K562 (cell line): ENCODE results near the gene MYLK3. TPM values are rescaled to one million over a fixed set of nuclear protein-coding genes. Genes with fewer than 3 reads are reported as not detected.

Source experiments
- CBX8 ChIP-seq: fragments of 200-600 bp; sonication (generic); IDR thresholded peaks from 2 replicates; pipeline ENCODE4 v1.6.1; 2012; ENCODE audit warnings: borderline replicate concordance, mixed run types, low read depth, mild to moderate bottlenecking, moderate library complexity, mixed read lengths, low read length, control low read depth, inconsistent platforms; ENCODE audit not compliant: poor library complexity, severe bottlenecking; ENCODE audit errors: extremely low read depth
- E2F3 ChIP-seq: fragments of 250-450 bp; sonication (Bioruptor Pico); IDR thresholded peaks from 2 replicates; pipeline ENCODE4 v1.4.0; 2020; ENCODE audit warnings: mild to moderate bottlenecking
- EP400 ChIP-seq: fragments of 450-650 bp; IDR thresholded peaks from 2 replicates; pipeline ENCODE4 v1.6.1; 2017; ENCODE audit warnings: antibody characterized with exemption, mild to moderate bottlenecking, moderate library complexity
- ILK ChIP-seq: fragments of 450-650 bp; IDR thresholded peaks from 2 replicates; pipeline ENCODE4 v1.6.1; 2016; ENCODE audit warnings: missing genetic modification characterization, low read depth, mild to moderate bottlenecking, missing compliant biosample characterization, moderate library complexity, borderline replicate concordance
- MAFF ChIP-seq: IDR thresholded peaks from 2 replicates; pipeline ENCODE4 v1.6.1; 2012; ENCODE audit warnings: low read length, improper control_type of control experiment
- MAFG ChIP-seq: fragments of 450-650 bp; conservative IDR thresholded peaks from 2 replicates; pipeline ENCODE4 v1.6.1; 2016; ENCODE audit warnings: missing genetic modification characterization, missing compliant biosample characterization
- MCM7 ChIP-seq, 2 experiments: fragments of 450-650 bp; IDR thresholded peaks; 2 replicates each; pipeline ENCODE4 v1.6.1; 2016 to 2018
- NFYB ChIP-seq: IDR thresholded peaks from 2 replicates; pipeline ENCODE4 v1.6.1; 2011; ENCODE audit warnings: mild to moderate bottlenecking, moderate library complexity; ENCODE audit not compliant: insufficient read length; ENCODE audit errors: extremely low read depth
- NR3C1 ChIP-seq: sonication (generic); formaldehyde crosslinking; IDR thresholded peaks from 2 replicates; pipeline ENCODE4 v1.8.1; 2022; ENCODE audit warnings: missing genetic modification reagents
- RAD21 ChIP-seq, 2 experiments: fragments of 250-450 bp in 1 of 2; fragments of 450-650 bp in 1 of 2; sonication (Bioruptor Pico) in 1 of 2; formaldehyde crosslinking in 1 of 2; IDR thresholded peaks in 1 of 2; conservative IDR thresholded peaks in 1 of 2; 2 replicates each; pipeline versions ENCODE4 v1.4.0 to v1.8.0; 2020 to 2022; ENCODE audit warnings: mild to moderate bottlenecking in 2 of 2, moderate library complexity in 1 of 2
- SMAD4 ChIP-seq: fragments of 250-450 bp; sonication (Bioruptor Pico); conservative IDR thresholded peaks from 2 replicates; pipeline ENCODE4 v1.8.0; 2021; ENCODE audit warnings: inconsistent platforms, mild to moderate bottlenecking, moderate library complexity
- polyA plus RNA-seq, 8 experiments: library from polyadenylated mRNA; depleted of rRNA in 4 of 8; stranded (reverse) in 5 of 8; unstranded in 3 of 8; fragments of >200 nt; fragmentation: Nextera tagmentation in 2 of 8; fragmentation: Illumina TruSeq in 1 of 8; extraction: Ambion mirVana in 2 of 8; extraction: Trizol in 1 of 8; gene quantifications; 2 replicates each; pipeline versions ENCODE4 v1.2.1 to v1.2.3, GENCODE V29; 2011 to 2014; ENCODE audit warnings: inconsistent platforms in 1 of 8, missing spikeins in 1 of 8
- total RNA-seq, 7 experiments: library from RNA; depleted of rRNA in 6 of 7; stranded (reverse); fragments of >200 nt in 6 of 7; fragmentation: Illumina TruSeq in 2 of 7; extraction: Trizol in 2 of 7; gene quantifications; 2 replicates each; pipeline versions ENCODE4 v1.2.1 to v1.2.3, GENCODE V29; 2011 to 2021; ENCODE audit warnings: low replicate concordance in 1 of 7
- TF ChIP-seq, protein P1 (sequence below): fragments of 250-450 bp; sonication (Bioruptor Pico); IDR thresholded peaks from 2 replicates; pipeline ENCODE4 v1.4.0; 2020
- TF ChIP-seq, protein P2 (sequence below), 2 experiments: fragments of 450-650 bp in 1 of 2; IDR thresholded peaks; 2 replicates each; pipeline ENCODE4 v1.6.1; 2011 to 2017; ENCODE audit warnings: low read depth in 2 of 2, antibody characterized with exemption in 1 of 2, borderline replicate concordance in 1 of 2, low read length in 1 of 2, mild to moderate bottlenecking in 1 of 2, mixed read lengths in 1 of 2; ENCODE audit not compliant: control insufficient read depth in 1 of 2
- TF ChIP-seq, protein P3 (sequence below), 2 experiments: fragments of 250-450 bp in 1 of 2; fragments of 450-650 bp in 1 of 2; sonication (Bioruptor Pico) in 1 of 2; IDR thresholded peaks; 2 replicates each; pipeline versions ENCODE4 v1.6.1 to v1.8.0; 2016 to 2021; ENCODE audit warnings: mild to moderate bottlenecking in 2 of 2, moderate library complexity in 2 of 2, missing compliant biosample characterization in 1 of 2, missing genetic modification characterization in 1 of 2

MYLK3 gene
- total and polyA plus RNA-seq, 9 of the 15 experiments (the other 6 are each of a cell fraction or from before 2014, with no cell fraction given): 0.69 to 10.7 (median 4.7) TPM

DNA sequence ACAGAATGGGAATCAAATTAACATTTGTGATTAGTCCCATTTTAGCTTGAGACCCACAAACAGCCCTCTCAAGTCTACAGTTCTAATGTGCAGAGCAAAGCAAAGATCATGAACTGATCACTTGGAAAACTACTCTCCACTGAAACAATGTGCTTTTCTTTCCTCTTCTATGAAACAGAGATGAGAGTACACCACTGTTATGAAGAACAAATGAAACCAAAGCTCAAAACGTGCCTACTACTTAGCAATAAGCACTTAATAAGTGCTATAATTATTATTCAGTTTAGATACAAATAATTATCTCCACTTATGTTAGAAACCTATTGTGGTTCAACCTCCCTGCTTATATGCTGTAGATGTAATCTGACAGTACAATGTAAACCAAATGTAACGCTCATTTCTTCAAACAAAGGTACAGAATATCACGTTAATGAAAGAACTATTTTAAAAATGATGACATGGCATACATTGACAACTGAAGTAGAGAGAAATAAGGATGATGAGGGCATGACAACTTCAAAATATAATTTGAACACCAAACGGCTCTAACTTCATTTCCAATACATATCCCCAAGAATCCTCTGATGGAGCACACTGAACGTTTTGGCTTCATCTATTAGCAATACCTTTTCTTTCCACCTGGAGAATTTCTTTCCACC is 61.2 kb downstream of the MYLK3 start (continued):
- TF ChIP-seq, protein P1, sequence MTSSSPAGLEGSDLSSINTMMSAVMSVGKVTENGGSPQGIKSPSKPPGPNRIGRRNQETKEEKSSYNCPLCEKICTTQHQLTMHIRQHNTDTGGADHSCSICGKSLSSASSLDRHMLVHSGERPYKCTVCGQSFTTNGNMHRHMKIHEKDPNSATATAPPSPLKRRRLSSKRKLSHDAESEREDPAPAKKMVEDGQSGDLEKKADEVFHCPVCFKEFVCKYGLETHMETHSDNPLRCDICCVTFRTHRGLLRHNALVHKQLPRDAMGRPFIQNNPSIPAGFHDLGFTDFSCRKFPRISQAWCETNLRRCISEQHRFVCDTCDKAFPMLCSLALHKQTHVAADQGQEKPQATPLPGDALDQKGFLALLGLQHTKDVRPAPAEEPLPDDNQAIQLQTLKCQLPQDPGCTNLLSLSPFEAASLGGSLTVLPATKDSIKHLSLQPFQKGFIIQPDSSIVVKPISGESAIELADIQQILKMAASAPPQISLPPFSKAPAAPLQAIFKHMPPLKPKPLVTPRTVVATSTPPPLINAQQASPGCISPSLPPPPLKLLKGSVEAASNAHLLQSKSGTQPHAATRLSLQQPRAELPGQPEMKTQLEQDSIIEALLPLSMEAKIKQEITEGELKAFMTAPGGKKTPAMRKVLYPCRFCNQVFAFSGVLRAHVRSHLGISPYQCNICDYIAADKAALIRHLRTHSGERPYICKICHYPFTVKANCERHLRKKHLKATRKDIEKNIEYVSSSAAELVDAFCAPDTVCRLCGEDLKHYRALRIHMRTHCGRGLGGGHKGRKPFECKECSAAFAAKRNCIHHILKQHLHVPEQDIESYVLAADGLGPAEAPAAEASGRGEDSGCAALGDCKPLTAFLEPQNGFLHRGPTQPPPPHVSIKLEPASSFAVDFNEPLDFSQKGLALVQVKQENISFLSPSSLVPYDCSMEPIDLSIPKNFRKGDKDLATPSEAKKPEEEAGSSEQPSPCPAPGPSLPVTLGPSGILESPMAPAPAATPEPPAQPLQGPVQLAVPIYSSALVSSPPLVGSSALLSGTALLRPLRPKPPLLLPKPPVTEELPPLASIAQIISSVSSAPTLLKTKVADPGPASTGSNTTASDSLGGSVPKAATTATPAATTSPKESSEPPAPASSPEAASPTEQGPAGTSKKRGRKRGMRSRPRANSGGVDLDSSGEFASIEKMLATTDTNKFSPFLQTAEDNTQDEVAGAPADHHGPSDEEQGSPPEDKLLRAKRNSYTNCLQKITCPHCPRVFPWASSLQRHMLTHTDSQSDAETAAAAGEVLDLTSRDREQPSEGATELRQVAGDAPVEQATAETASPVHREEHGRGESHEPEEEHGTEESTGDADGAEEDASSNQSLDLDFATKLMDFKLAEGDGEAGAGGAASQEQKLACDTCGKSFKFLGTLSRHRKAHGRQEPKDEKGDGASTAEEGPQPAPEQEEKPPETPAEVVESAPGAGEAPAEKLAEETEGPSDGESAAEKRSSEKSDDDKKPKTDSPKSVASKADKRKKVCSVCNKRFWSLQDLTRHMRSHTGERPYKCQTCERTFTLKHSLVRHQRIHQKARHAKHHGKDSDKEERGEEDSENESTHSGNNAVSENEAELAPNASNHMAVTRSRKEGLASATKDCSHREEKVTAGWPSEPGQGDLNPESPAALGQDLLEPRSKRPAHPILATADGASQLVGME: no peak
- TF ChIP-seq E2F3 (no peak), MCM7 (IDR thresholded peaks at IDR 0.05) (no peak), EP400 (no peak), RAD21 (CRISPR knock-in tag; conservative IDR thresholded peaks at IDR 0.05 in 1 of 2, IDR thresholded peaks at IDR 0.05 in 1 of 2) (no peak), NFYB (no peak), ILK (tag) (no peak), SMAD4 (CRISPR knock-in tag) (no peak), MAFG (tag) (peak; percentile 69), MAFF (peak; percentile 35; the same call in 1 of the 2 replicates), CBX8 (no peak), NR3C1 (CRISPR knock-in tag) (no peak)
- TF ChIP-seq, protein P2, sequence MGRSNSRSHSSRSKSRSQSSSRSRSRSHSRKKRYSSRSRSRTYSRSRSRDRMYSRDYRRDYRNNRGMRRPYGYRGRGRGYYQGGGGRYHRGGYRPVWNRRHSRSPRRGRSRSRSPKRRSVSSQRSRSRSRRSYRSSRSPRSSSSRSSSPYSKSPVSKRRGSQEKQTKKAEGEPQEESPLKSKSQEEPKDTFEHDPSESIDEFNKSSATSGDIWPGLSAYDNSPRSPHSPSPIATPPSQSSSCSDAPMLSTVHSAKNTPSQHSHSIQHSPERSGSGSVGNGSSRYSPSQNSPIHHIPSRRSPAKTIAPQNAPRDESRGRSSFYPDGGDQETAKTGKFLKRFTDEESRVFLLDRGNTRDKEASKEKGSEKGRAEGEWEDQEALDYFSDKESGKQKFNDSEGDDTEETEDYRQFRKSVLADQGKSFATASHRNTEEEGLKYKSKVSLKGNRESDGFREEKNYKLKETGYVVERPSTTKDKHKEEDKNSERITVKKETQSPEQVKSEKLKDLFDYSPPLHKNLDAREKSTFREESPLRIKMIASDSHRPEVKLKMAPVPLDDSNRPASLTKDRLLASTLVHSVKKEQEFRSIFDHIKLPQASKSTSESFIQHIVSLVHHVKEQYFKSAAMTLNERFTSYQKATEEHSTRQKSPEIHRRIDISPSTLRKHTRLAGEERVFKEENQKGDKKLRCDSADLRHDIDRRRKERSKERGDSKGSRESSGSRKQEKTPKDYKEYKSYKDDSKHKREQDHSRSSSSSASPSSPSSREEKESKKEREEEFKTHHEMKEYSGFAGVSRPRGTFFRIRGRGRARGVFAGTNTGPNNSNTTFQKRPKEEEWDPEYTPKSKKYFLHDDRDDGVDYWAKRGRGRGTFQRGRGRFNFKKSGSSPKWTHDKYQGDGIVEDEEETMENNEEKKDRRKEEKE (IDR thresholded peaks at IDR 0.05; ENCODE audit: borderline replicate concordance in 1 of 2, control insufficient read depth in 1 of 2, low read depth in 2 of 2, low read length in 1 of 2): no peak
- TF ChIP-seq, protein P3, sequence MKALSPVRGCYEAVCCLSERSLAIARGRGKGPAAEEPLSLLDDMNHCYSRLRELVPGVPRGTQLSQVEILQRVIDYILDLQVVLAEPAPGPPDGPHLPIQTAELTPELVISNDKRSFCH (CRISPR knock-in tag; IDR thresholded peaks at IDR 0.05): no peak
- TF ChIP-seq, protein P3 (tag; IDR thresholded peaks at IDR 0.05): no peak
